SIG-M5 (cell line): Measurements from ENCODE around the gene ABCC2.
"Not testable (repeated sequence)": the region's sequence is repeated elsewhere in the genome, so short reads cannot be mapped to it uniquely, and the experiment has no call there.

Experiments
- DNase-seq: peaks from one replicate; lab custom pipeline; 2025; lab: John Stamatoyannopoulos, UW

The ABCC2 gene

GRCh38 chr10:99809931-99810615 lies 27.6 kb downstream of the ABCC2 start:
- no peak for DNase-seq

GRCh38 chr10:99812177-99812576 lies 29.7 kb downstream of the ABCC2 start:
- no peak for DNase-seq

- DNase-seq = no peak
Measured at GRCh38 chr10:99814143-99814542, 31.7 kb downstream of the ABCC2 start.

GRCh38 chr10:99815621-99816020 lies 33.2 kb downstream of the ABCC2 start:
- DNase-seq = no peak

GRCh38 chr10:99827936-99828335 lies 45.5 kb downstream of the ABCC2 start:
- no peak for DNase-seq

GRCh38 chr10:99828464-99828863 lies 46.0 kb downstream of the ABCC2 start:
- no peak for DNase-seq

- no peak for DNase-seq
Measured at GRCh38 chr10:99832439-99832838, 50.0 kb downstream of the ABCC2 start.

- no peak for DNase-seq
Measured at GRCh38 chr10:99834410-99834809, 52.0 kb downstream of the ABCC2 start.

- no peak for DNase-seq
Measured at GRCh38 chr10:99835947-99836346, 53.5 kb downstream of the ABCC2 start.

GRCh38 chr10:99836711-99837110 lies 54.3 kb downstream of the ABCC2 start:
- no peak for DNase-seq

- not testable (repeated sequence) for DNase-seq
Measured at GRCh38 chr10:99840859-99841258, 58.4 kb downstream of the ABCC2 start.

- no peak for DNase-seq
Measured at GRCh38 chr10:99841746-99842145, 59.3 kb downstream of the ABCC2 start.

GRCh38 chr10:99843310-99843709 lies 60.9 kb downstream of the ABCC2 start:
- DNase-seq = no peak

GRCh38 chr10:99844433-99844955 lies 62.1 kb downstream of the ABCC2 start:
- no peak for DNase-seq

GRCh38 chr10:99845837-99846382 lies 63.5 kb downstream of the ABCC2 start:
- DNase-seq = peak; percentile 23

GRCh38 chr10:99849057-99849456 lies 66.6 kb downstream of the ABCC2 start:
- no peak for DNase-seq

GRCh38 chr10:99849536-99849935 lies 67.1 kb downstream of the ABCC2 start:
- DNase-seq = no peak

- DNase-seq = no peak
Measured at GRCh38 chr10:99850021-99850766, 67.8 kb downstream of the ABCC2 start.

GRCh38 chr10:99850767-99851340 lies 68.4 kb downstream of the ABCC2 start:
- no peak for DNase-seq

- DNase-seq = no peak
Measured at GRCh38 chr10:99851825-99852224, 69.4 kb downstream of the ABCC2 start.

- DNase-seq = no peak
Measured at GRCh38 chr10:99852481-99853213, 70.2 kb downstream of the ABCC2 start.

GRCh38 chr10:99853655-99854054 lies 71.2 kb downstream of the ABCC2 start:
- no peak for DNase-seq
